Measurements from ENCODE around the gene VPS33A. TPM values are rescaled to one million over a fixed set of nuclear protein-coding genes. Genes with fewer than 3 reads are reported as not detected.
A peak's percentile ranks its signal among the peaks of the same experiment; 100 is the strongest.

VPS33A gene
- total RNA-seq, 1 donor from 2014 or later, result 33.2 TPM

DNA sequence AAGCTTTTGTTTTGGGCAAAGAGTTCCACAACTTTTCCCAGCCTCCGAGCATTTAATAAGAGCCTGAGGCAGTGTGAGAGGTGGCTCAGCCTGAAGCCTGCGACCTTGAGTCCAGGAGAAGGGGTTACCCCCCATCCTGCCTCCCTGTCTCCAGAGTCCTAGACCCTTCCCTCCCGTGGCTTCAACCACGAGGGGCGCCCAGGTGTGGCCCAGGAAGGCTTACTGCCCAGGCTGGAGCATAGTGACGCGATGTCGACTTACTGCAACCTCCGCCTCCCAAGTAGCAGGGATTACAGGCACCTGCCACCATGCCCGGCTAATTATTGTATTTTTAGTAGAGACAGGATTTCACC, 82.7 kb downstream of the VPS33A start:
- no peak for TF ChIP-seq CTCF (IDR thresholded peaks at IDR 0.05)
- Mint-ChIP-seq H3K4me1 (peaks cover 20% of the 10 kb centered on the region), H3K36me3 (ENCODE audit: low read depth) (no peaks in the 10 kb centered on the region), H3K9me3 (no peaks in the 10 kb centered on the region), H3K4me3 (peak overlapping the region; percentile 66), H3K27me3 (no peaks in the 10 kb centered on the region), H3K27ac (no peak overlapping the region)
- DNase-seq, result no peak
- ChIA-PET POLR2A (interaction anchor here (0.5 to 0.9 kb wide), 2 partner anchors 39 to 42 kb away, joined by 3 to 5 read pairs; partner anchors contain the start of gene DIABLO), CTCF (no interaction called here)
- intact Hi-C loops (cut with micrococcal nuclease), result no loop called here
- no peak for ATAC-seq (ENCODE audit: low read depth)

- ATAC-seq (ENCODE audit: low read depth) (peak; percentile 75), DNase-seq (peak; percentile 47)
- H3K27me3 Mint-ChIP-seq, result no peaks in the 10 kb centered on the region
- TF ChIP-seq CTCF (IDR thresholded peaks at IDR 0.05), result no peak
- intact Hi-C loops (cut with micrococcal nuclease), result no loop called here
- H3K9me3 Mint-ChIP-seq, result no peaks in the 10 kb centered on the region
- H3K36me3 Mint-ChIP-seq (ENCODE audit: low read depth), result no peaks in the 10 kb centered on the region
- peak within 1 kb of the TSS; percentile 81 for H3K4me3 Mint-ChIP-seq
- peaks cover 20% of the 10 kb centered on the region for H3K4me1 Mint-ChIP-seq
- ChIA-PET CTCF (no interaction called here), POLR2A (interaction anchor here (0.5 to 0.9 kb wide), 3 partner anchors 40 to 502 kb away, joined by 3 to 5 read pairs (median 3); partner anchors contain the start of gene DIABLO)
- no peak within 1 kb of the TSS for H3K27ac Mint-ChIP-seq
These were observed 83.3 kb downstream of the VPS33A start, which contains the start of gene LRRC43 for GRCh38 chr12:122182887-122183587. Gene LRRC43 (plus strand): TSS chr12:122183123. CDS start chr12:122183145, 22 bp downstream.

Other genes with a start within 250 kb of the VPS33A start
- 38.6 and 41.4 TPM in 2 replicates for gene BCL7A, start 244.6 kb downstream of the VPS33A start, total RNA-seq
- gene MLXIP, start 187.7 kb downstream of the VPS33A start, total RNA-seq, result 26.7 and 33.7 TPM in 2 replicates
- gene IL31, start 92.3 kb downstream of the VPS33A start, total RNA-seq, result not detected in 2 replicates
- not detected in 2 replicates for gene LRRC43, start 83.4 kb downstream of the VPS33A start, total RNA-seq
- gene B3GNT4, start 62.8 kb downstream of the VPS33A start, total RNA-seq, result not detected in 2 replicates
- 39.8 and 51.3 TPM in 2 replicates for gene DIABLO, start 40.4 kb downstream of the VPS33A start, total RNA-seq
- gene CLIP1, start 156.2 kb upstream of the VPS33A start, total RNA-seq, result 58.6 and 63.2 TPM in 2 replicates
- gene ZCCHC8, start 234.4 kb upstream of the VPS33A start, total RNA-seq, result 39.8 and 48.0 TPM in 2 replicates

All from activated B cell treated with CpG ODN at 0.5 μM for 24 hours (primary cell).